Dermis blood vessel endothelial cell (primary cell): ENCODE measurements around the gene OR5M11. TPM values are rescaled to one million over a fixed set of nuclear protein-coding genes. Genes with fewer than 3 reads are reported as not detected.
"Not testable (repeated sequence)": the region's sequence is repeated elsewhere in the genome, so short reads cannot be mapped to it uniquely, and the experiment has no call there.

Experiments
- DNase-seq: peaks from one replicate; pipeline ENCODE4 v3.0.0; 2010
- total RNA-seq: library from RNA; depleted of rRNA; stranded (reverse); fragments of >200 nt; gene quantifications from 2 replicates; pipeline ENCODE4 v1.2.3, GENCODE V29; 2014

The OR5M11 gene
- total RNA-seq: not detected in 2 replicates

- DNase-seq: no peak
Measured at GRCh38 chr11:56543157-56543556, at the start of gene OR5M11. Gene OR5M11, minus strand, starts transcription at chr11:56543257. Its CDS starts 0 bp downstream, at chr11:56543257.

GRCh38 chr11:56592088-56592717, 49.1 kb upstream of the OR5M11 start:
- not testable (repeated sequence) for DNase-seq

GRCh38 chr11:56577621-56578020, 34.6 kb upstream of the OR5M11 start, which contains the start of gene OR5M10:
Gene OR5M10, minus strand, starts transcription at chr11:56577721. Its CDS starts 0 bp downstream, at chr11:56577721.
- DNase-seq: no peak

GRCh38 chr11:56558574-56558973, 15.5 kb upstream of the OR5M11 start:
- DNase-seq: no peak

- not testable (repeated sequence) for DNase-seq
Measured at GRCh38 chr11:56554691-56555090, 11.6 kb upstream of the OR5M11 start.

- no peak for DNase-seq
Measured at GRCh38 chr11:56545531-56545930, 2.5 kb upstream of the OR5M11 start.

- DNase-seq: no peak
Measured at GRCh38 chr11:56543739-56544138, 682 bp upstream of the OR5M11 start.

GRCh38 chr11:56533054-56533740, 9.9 kb downstream of the OR5M11 start:
- no peak for DNase-seq

GRCh38 chr11:56531856-56532255, 11.2 kb downstream of the OR5M11 start:
- no peak for DNase-seq

GRCh38 chr11:56522008-56522407, 21.0 kb downstream of the OR5M11 start:
- no peak for DNase-seq

GRCh38 chr11:56513280-56513679, 29.8 kb downstream of the OR5M11 start:
- DNase-seq: no peak

- DNase-seq: no peak
Measured at GRCh38 chr11:56509439-56509838, 33.6 kb downstream of the OR5M11 start.

- no peak for DNase-seq
Measured at GRCh38 chr11:56497010-56497409, 46.0 kb downstream of the OR5M11 start.

- DNase-seq: no peak
Measured at GRCh38 chr11:56495117-56495516, 47.9 kb downstream of the OR5M11 start.

Other genes starting within 250 kb of the OR5M11 start
- gene OR8K3, start 228.1 kb downstream of the OR5M11 start, total RNA-seq: not detected in 2 replicates
- gene OR8K1, start 197.2 kb downstream of the OR5M11 start, total RNA-seq: not detected in 2 replicates
- gene OR8J1, start 189.0 kb downstream of the OR5M11 start, total RNA-seq: not detected in 2 replicates
- not detected in 2 replicates for gene OR8U1, start 167.6 kb downstream of the OR5M11 start, total RNA-seq
- not detected in 2 replicates for gene OR5AL1, start 130.6 kb downstream of the OR5M11 start, total RNA-seq
- gene OR5M3, start 69.9 kb downstream of the OR5M11 start, total RNA-seq: not detected in 2 replicates
- gene OR5M8, start 51.9 kb downstream of the OR5M11 start, total RNA-seq: not detected in 2 replicates
- not detected in 2 replicates for gene OR5M10, start 34.5 kb upstream of the OR5M11 start, total RNA-seq
- gene OR5M1, start 71.6 kb upstream of the OR5M11 start, total RNA-seq: not detected in 2 replicates
- gene OR5AP2, start 99.2 kb upstream of the OR5M11 start, total RNA-seq: not detected in 2 replicates
- gene OR5AR1, start 120.4 kb upstream of the OR5M11 start, total RNA-seq: not detected in 2 replicates
- not detected in 2 replicates for gene OR9G1, start 155.8 kb upstream of the OR5M11 start, total RNA-seq
- gene OR9G4, start 205.4 kb upstream of the OR5M11 start, total RNA-seq: not detected in 2 replicates